HG02798 (cell line): ENCODE results near the gene CD3D.
"Not testable (repeated sequence)": the region's sequence is repeated elsewhere in the genome, so short reads cannot be mapped to it uniquely, and the experiment has no call there.

Experiments used
- ATAC-seq: cut with Tn5 transposase; IDR thresholded peaks from one replicate; pipeline ENCODE4 v1.9.1; 2021; ENCODE audit warnings: mild to moderate bottlenecking; ENCODE audit not compliant: unreplicated experiment, poor library complexity

The CD3D gene

DNA sequence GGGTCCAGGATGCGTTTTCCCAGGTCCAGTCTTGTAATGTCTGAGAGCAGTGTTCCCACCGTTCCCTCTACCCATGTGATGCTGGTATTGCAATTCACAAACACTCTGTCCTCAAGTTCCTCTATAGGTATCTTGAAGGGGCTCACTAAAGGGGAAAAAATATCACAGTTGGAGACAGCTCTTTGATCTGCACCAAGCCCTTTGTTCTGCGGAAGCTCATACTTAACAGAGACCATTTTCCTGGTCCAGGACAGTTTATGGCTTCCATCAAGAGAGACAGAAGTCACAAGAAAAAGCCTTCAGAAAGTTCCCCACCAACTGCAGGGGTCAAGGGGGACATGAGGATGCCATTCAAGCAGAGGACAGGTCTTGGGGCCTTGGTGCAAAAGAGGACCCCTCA is 2.1 kb downstream of the CD3D start:
- ATAC-seq, result no peak

- ATAC-seq, result no peak
These were observed 3.1 kb downstream of the CD3D start for GRCh38 chr11:118339281-118339961.

- ATAC-seq, result no peak
These were observed 3.9 kb downstream of the CD3D start for GRCh38 chr11:118338637-118339061.

DNA sequence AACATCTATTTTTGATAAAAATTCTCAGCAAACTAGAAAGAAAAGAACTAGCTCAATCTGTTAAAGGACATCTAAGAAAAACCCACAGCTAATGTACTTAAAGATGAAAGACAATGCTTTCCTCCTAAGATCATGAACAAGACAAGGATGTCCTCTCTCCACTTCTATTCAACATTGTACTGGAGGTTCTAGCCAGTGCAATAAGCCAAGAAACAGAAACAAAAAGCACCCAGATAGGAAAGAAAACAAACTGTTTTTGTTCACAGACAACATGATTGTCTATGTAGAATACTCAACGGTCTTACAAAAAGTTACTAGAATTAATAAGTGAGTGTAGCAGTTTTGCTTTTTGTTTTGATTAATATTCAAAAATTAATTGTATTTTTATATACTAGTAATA is 7.8 kb downstream of the CD3D start:
- ATAC-seq, result no peak

DNA sequence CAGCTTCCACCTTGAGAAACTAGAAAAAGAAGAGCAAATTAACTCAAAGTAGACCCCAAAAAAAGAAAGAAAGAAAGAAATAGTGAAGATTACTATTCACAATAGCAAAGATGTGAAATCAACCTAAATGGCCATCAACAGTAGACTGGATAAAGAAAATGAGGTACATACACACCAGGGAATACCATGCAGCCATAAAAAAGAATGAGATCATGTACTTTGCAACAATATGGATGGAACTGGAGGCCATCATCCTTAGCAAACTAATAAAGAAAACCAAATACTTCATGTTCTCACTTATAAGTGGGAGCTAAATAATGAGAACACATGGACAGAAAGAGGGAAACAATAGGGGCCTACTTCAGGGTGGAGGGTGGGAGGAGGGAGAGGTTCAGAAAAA is 13.8 kb downstream of the CD3D start:
- no peak for ATAC-seq

DNA sequence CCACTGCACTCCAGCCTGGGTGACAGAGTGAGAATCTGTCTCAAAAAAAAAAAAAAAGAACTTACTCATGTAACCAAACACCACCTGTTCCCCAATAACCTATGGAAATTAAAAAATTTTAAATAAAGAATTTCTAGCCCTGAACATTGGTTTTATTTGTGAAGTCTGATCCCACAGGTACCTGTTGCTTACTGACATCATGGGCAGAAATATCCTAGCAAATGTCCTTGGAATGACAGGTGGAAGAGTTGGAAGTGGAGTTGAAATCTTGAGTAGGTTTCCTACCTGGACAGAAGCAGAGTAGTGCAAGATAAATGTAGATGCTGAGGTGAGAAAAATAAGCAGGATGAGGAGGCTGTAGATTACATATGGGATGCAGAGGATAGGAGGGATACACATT is 17.2 kb downstream of the CD3D start:
- no peak for ATAC-seq

DNA sequence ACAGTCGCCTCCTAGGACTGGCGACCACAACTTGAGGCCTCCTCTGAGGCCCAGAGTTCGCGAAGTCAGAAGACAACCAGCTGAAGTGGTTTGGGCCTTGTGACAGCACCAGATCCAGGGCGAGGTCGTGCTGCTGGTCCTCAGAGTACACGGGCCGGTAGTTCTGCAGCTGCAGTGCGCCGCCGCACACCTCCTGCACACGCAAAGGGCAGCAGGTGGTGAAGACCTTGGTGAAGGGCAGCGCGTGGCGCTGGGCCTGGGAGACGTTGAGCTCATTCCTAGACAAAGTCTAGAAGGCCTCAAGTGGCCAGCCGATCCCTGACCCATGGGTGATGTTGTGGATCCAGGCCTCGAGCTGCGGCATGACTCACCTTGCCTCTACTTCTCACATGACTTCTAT is 19.8 kb downstream of the CD3D start:
- ATAC-seq, result no peak

- no peak for ATAC-seq
These were observed 21.0 kb downstream of the CD3D start for GRCh38 chr11:118321386-118322082.

GRCh38 chr11:118320515-118320914 is 22.0 kb downstream of the CD3D start:
- no peak for ATAC-seq

- no peak for ATAC-seq
These were observed 23.2 kb downstream of the CD3D start for GRCh38 chr11:118319337-118319707.

DNA sequence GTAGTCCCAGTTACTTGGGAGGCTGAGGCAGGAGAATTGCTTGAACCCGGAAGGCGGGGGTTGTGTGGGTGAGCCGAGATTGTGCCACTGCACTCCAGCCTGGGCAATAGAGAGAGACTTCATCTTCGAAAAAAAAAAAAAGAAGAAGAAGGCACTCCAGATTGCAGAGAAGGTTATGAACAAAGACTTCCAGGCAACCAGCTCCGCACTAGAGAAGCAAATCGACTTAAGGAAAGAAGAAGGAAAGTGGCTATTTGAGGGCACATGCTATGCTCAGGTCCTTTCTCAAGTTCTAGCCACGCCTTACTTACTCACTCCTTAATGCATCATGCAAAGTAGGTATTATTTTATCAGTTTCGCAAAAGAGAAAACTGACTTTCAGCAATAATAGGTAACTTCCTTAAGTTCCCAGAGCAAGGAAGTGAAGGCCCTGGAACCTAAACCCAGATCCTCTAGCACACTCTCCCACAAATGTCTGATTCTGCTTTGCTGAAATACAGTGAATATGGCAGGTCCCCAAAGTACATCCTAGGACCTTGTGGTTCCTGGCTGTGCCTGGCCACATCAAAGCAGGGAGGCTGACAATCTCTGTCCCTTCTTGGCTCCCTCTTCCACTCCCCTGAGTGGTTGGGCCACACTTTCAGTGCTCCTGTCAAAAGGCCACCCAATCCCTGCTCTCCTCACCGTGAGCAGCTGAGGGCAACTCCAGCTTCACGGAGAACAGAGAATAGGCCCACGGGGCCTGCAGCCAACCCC is 23.7 kb downstream of the CD3D start:
- no peak for ATAC-seq

DNA sequence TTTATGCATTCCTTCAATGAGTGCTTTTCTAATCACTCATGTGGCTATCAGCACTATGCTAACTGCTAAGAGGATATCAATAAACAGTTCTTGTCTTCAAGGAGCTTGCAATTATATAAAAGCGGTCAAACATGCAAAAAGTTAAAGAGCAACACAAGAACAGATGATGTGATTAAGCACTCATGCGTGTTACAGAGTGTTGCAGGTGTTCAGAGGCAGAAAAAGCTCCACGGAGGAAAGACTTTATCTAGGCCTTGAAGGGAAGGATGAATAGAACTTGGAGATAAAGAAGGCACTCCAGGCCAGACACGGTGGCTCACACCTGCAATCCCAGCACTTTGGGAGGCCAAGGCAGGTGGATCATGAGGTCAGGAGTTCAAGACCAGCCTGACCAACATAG is 24.4 kb downstream of the CD3D start:
- no peak for ATAC-seq

- no peak for ATAC-seq
These were observed 27.5 kb downstream of the CD3D start for GRCh38 chr11:118314988-118315411.

DNA sequence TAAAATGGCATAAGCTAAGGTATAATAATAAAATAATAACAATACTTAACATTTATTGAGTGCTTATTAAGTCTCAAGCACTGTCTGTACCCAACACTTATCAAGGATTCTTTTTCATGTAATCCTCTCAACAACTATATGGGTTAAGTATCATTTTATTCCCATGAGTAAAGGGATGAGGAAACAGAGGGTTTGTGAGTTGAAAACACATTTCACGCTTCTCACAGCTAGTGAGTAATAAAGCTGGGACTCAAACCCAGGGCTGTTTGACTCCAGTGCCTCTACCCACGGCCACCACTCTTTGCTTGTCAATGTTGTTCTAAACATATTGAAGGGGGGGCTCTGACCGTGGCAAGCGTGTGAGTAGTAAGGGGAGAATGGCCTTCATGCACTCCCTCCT is 29.3 kb downstream of the CD3D start:
- ATAC-seq, result no peak

DNA sequence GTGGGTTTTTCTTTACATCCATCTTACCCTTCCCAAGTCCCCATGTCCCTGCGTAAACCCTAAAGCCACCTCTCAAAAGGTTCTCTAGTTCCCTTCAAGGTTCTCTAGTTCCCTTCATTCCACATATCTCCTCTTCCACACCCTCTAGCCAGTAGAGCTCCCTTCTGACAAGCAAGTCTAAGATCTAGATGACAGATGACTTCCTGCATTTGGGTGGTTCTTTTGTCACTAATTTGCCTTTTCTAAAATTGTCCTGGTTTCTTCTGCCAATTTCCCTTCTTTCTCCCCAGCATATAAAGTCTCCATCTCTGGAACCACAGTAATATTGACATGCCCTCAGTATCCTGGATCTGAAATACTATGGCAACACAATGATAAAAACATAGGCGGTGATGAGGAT is 30.2 kb downstream of the CD3D start:
- ATAC-seq, result no peak

- no peak for ATAC-seq
These were observed 31.0 kb downstream of the CD3D start for GRCh38 chr11:118311518-118311917.

DNA sequence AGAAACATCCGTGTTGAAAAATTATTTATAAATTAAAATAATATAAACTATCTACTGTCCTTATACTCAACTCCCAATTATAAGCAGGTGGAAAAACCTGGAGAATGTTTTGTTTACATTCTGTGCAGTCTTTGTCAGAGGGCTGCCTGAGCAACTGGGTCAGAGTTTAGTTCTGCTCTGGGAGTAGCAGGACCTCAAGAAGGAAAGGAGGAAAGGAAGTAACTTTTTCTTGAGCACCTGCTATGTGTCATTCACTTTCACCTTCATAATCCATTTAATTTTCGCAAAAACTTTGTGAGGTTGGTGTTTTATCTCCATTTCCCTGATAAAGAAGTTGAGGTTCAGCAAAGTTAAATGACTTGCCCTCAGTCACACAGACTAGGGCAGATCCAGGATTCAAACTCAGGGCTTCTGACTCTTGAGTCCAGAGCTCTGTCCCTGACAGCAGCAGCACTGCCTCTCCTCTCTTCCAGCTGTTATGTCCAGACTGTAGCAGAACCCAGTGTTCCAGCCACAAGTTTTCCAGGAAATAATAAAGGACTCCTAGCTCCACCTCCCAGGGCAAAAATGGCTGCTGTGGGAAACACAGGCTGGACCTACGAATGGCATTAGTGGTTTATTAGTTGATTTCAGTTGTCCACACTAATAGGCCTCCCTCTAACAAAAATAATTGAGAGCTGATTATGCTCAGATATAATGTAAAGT is 31.6 kb downstream of the CD3D start:
- no peak for ATAC-seq

GRCh38 chr11:118310271-118310670 is 32.2 kb downstream of the CD3D start:
- ATAC-seq, result no peak

DNA sequence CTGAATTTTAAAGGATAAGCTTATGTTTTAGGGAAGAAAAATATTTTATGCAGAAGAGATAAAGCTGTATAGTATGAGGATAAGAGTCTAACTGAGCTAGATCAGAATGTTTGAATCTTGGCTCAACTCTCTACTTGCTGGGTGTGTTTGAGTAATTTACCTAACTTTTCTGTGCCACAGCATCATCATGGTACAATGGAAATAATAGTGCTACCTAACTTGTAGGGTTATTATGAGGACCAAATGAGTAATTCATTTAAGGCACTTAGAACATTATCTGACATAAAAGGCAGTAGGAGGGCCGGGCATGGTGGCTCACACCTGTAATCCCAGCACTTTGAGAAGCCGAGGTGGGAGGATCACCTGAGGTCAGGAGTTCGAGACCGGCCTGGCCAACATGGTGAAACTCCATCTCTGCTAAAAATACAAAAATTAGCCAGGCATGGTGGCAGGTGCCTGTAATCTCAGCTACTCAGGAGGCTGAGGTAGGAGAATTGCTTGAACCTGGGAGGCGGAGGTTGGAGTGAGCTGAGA is 33.4 kb downstream of the CD3D start:
- ATAC-seq, result not testable (repeated sequence)

- ATAC-seq, result no peak
These were observed 35.9 kb downstream of the CD3D start for GRCh38 chr11:118306556-118306955.

GRCh38 chr11:118305726-118306125 is 36.8 kb downstream of the CD3D start:
- ATAC-seq, result no peak
